ENCODE data around the gene C1QTNF12.

Gene C1QTNF12

DNA sequence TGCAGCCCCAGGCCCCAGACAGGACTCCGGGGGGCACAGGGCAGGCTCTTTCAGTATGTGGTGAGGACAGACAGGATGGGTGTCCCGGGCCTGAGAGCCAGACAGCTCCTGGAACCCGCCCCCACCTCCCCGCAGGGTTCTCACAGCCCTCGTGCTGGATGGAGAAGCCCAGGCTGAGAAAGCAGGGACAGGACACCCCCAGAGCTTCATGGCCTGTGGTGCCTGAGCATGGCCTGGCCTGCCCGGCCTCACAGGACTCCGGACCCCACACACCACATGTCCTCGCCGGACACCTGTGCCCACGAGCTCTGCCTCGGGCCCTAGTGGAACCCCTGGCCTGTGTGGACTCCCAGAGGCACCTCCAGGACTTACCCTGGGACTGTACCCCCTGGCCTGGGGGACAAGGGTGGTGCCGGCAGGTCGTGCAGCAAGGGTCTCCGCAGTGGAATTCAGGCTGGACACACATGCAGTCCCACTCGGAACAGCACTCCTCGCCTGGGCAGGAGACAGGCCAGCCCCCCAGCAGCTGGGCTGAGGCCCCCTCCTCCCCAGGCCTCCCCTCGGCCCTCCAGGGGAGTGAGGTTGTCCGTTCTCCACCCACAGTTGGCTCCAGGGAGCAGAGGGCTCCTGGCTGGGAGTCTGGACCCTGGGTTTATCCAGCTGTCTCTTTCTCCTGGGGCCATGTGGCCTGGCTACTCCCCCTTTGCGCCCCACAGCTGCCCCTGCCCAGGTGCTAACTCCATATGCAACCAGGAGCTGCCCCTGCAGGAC is 41.3 kb downstream of the C1QTNF12 start:
- TF ChIP-seq CTCF (conservative IDR thresholded peaks at IDR 0.05) (no peak), ZFX (IDR thresholded peaks at IDR 0.05) (no peak)
- peak overlapping the region; percentile 27; the same call in 1 of the 2 replicates for H3K27ac ChIP-seq

- TF ChIP-seq ZFX (IDR thresholded peaks at IDR 0.05) (no peak), CTCF (conservative IDR thresholded peaks at IDR 0.05) (no peak)
- no peak overlapping the region for H3K27ac ChIP-seq
These were observed 42.0 kb downstream of the C1QTNF12 start for GRCh38 chr1:1204425-1204920.

DNA sequence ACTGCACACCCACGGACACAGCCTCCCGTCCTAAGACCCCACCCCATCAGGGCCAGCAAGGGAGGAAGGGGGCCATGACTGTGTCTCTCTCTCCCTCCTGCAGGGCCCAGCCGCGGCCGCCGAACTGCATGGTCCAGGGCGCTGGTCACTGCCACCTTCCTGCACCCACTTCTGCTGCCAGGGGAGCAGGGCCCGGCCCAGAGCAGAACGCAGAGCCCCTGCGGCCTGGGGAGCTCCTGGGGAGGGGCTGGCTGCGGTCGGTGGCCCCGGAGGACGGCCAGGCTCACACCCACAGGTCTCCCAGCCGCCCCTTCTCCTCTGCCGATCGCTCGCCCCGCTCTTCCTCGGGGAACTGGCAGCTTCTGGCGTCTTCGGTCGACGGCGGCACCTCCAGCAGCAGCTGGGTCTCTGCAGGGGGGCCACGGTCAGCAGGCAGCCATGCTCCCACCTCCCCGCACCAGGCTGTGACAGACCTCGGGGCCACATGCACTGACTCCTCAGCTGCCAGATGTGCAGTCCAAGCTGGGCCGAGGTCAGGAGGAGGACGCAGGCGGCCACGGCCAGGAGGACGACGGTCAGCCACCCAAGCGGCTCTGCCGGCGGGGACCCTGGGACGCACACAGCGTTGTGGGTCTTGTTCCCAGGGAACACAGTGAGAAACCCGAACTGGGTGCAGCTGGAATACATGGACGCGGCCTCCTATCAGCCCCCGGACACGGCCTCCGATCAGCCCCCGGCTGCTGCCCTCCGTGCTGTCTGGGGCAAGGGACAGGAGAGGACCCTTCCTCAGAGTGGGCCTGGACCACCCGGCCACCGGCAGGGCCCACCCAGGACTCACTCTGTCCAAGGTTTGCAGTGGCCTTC is 42.7 kb downstream of the C1QTNF12 start:
- no peak for TF ChIP-seq CTCF (conservative IDR thresholded peaks at IDR 0.05)
- TF ChIP-seq ZFX (IDR thresholded peaks at IDR 0.05): no peak

GRCh38 chr1:1202831-1203560 is 43.5 kb downstream of the C1QTNF12 start:
- H3K27ac ChIP-seq: no peak overlapping the region
- TF ChIP-seq ZFX (IDR thresholded peaks at IDR 0.05) (no peak), CTCF (conservative IDR thresholded peaks at IDR 0.05) (no peak)

More for the DNA sequence above, 42.7 kb downstream of the C1QTNF12 start:
- no peak overlapping the region for H3K27ac ChIP-seq

GRCh38 chr1:1200876-1201810 is 45.4 kb downstream of the C1QTNF12 start:
- TF ChIP-seq ZFX (IDR thresholded peaks at IDR 0.05) (no peak), CTCF (conservative IDR thresholded peaks at IDR 0.05) (no peak)
- H3K27ac ChIP-seq: no peak overlapping the region

All from C4-2B (cell line).